ENCODE data around the gene C1QTNF3. TPM values are rescaled to one million over a fixed set of nuclear protein-coding genes. Genes with fewer than 3 reads are reported as not detected.
"Not testable (repeated sequence)": the region's sequence is repeated elsewhere in the genome, so short reads cannot be mapped to it uniquely, and the experiment has no call there.

C1QTNF3 gene
- total RNA-seq, 1 donor from 2014 or later, result 34.8 TPM

DNA sequence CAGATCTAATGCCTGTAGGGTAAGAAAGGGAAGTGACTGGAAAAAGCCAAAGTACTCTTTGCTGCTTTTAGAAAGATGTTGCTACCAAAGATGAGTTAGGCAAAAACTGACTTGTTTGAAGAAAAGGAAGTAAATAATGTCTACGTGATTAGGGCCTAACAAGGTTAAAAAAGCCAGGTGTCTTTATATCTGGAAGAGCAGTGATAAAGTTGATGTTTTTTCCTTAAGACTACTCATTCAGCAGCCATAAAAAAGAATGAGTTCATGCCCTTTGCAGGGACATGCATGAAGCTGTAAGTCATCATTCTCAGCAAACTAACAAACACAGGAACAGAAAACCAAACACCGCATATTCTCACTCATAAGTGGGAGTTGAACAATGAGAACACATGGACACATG lies 21.7 kb downstream of the C1QTNF3 start:
- no peak for DNase-seq

DNA sequence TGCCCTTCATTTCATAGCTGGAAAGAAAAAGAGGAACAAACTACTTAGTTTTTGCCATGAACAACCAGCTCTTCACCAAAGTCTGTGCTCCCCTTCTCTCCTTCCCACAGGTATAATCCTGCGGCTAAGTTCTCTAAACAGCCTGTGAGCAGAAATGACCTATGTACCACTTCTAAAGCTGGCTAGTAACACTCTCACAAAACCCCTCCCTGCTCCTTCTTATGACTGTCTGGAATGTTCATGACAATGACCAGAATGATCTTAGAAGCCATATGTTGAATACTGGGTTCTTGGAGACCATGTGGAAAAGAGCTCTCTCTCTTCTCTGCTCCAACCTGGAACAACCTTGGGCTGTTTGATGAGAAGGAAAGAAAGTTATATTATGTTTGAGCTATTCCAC lies 22.3 kb downstream of the C1QTNF3 start:
- no peak for DNase-seq

GRCh38 chr5:34017254-34017653 lies 25.8 kb downstream of the C1QTNF3 start:
- no peak for DNase-seq

DNA sequence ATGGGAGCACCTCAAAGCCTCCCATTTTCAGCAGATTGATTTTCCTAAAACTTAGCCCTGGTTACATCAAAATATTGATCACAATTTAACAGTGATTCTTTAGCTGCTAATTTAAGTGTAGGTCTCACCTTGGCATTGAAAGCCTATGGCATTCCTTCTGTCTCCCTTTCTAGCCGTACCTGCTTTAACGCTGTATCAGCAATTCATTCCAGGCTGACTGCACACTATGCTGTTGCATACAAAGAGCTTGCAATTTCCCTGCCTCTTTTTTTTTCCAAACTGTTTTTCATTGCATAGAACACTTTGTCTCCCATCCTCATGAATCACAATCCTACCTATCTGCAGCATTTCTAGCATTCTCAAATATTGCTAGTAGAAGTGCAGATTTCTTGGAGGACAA lies 26.3 kb downstream of the C1QTNF3 start:
- DNase-seq, result no peak

GRCh38 chr5:34016222-34016621 lies 26.8 kb downstream of the C1QTNF3 start:
- DNase-seq, result no peak

DNA sequence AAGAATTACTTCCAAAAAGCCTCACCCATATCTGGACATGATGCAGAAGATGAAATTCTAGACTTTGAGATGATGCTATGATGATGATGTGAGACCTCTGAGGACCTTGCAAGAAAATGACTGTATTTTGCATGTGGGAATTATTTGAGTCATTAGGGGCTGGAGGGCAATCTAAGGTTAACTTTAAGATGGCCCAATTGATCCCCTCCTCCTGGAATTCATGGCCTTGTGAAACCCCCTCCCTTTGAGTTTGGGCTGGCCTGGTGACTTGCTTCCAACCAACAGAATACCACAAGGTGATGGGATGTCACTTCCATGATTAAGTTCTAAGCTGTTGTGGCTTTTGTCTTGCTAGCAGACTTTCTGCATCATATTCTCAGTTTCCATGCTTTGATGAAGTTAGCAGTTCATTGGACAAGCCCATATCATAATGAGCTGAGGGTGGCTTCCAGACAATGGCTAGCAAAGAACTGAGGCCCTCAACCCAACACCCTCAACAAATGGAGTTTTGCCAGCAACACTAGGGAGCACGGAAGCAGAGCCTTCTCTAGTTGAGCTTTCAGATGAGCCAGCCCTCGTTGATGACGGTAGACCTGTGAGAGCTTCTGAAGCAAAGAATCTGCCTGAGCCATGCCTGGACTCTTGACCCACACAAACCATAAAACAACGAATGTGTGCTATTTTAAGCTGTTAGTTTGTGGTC lies 27.7 kb downstream of the C1QTNF3 start:
- DNase-seq, result no peak

GRCh38 chr5:34014626-34015025 lies 28.4 kb downstream of the C1QTNF3 start:
- no peak for DNase-seq

- no peak for DNase-seq
Measured at GRCh38 chr5:34013547-34013946, 29.5 kb downstream of the C1QTNF3 start.

DNA sequence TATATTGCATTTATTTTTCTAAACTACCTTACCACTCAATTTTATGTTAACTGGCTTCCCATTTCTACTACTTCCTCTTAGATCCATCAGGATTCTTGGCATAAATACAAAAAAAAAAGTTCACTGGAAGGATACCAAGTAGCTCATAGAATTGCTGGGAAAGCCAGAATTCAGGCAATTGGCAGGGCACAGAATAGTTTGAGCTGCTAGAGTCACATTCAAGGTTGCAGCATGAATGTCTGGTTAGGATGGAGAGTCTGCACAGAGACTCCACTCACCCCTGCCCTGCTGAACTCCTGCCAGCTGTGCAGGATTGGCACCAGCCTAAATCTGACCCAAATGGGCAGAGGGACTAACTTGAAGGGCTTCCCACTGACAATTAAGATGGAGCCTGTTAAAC lies 30.2 kb downstream of the C1QTNF3 start:
- DNase-seq, result peak; percentile 17

- DNase-seq, result no peak
Measured at GRCh38 chr5:34011536-34011935, 31.5 kb downstream of the C1QTNF3 start.

DNA sequence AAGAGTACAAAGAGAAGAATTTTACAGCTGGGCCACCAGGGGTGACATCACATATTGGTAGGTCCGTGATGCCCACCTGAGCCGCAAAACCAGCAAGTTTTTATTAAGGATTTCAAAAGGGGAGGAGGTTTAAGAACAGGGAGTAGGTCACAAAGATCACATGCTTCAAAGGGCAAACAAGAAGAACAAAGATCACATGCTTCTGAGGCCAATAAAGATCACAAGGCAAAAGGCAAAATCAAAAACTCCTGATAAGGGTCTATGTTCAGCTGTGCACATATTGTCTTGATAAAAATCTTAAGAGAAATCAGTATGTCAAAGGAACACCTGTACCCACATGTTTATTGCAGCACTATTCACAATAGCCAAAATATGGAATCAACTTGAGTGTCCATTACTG lies 32.9 kb downstream of the C1QTNF3 start:
- DNase-seq, result not testable (repeated sequence)

GRCh38 chr5:34009610-34010009 lies 33.4 kb downstream of the C1QTNF3 start:
- DNase-seq, result no peak

DNA sequence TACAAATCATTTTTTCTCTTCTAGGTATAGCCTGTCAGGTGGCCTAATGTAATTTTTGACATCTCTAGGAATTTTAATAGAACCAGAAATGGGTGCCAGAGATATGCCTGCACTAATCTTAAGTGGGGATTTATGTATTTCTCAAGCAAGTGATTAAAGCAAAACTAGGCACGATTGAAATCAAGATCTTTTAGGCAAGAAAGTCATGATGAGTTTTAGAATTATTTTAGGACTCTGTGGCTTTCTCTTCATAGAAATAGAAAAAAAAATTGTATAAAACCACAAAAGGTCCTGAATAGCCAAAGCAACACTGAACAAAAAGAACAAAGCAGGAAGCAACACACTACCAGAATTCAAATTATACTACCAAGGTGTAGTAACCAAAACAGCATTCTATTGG lies 34.2 kb downstream of the C1QTNF3 start:
- DNase-seq, result peak; percentile 42

DNA sequence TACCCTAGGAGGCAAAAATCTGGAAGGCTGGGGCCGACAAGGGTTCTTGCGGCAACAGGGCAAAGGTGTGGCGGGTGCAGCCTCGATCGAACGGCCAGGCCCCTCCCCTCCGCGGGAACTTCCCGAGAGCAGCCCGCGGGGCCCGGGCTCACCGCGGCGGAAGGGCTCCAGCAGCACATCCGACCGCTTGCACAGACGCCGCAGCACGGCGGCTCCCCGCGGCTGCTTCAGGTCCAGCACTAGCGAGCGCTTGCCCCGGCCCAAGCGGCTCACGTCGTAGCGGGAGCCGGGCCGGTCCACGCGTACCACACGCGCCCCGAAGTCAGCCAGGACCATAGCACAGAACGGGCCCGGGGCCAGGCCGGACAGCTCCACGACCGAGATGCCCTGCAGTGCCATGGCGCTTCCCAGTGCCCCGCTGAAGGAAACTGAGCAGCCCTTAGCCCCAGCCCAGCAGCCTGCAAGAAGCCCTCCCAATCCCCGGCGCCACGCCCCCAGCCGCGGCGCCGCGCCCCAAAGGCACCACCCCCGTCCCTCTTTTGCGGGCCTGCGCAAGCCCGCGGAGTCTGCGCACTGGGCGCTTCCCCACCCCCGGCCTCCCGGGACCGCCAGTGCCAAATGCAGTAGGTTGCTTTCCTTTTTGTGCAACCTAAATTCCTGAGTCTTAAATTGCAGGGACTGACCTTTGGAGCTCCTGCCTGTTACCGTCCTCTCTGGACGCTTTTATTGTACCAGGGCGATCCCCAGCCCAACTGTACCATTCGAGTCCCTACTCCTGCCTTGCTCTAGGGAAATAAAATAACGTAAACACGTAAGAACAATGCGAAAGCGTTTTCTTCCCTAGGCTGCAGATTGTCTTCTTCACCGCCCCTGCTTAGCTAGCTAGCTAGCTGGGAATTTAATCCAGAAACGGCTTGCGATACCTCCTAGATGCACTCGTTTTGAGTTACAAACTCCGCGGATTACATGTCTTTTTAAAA lies 35.1 kb downstream of the C1QTNF3 start, which contains the start of gene AMACR:
AMACR (minus strand) TSS at position 430 of the 980 bp plus-strand sequence; CDS start at position 399, 31 bp downstream.
- peak; percentile 97 for DNase-seq

DNA sequence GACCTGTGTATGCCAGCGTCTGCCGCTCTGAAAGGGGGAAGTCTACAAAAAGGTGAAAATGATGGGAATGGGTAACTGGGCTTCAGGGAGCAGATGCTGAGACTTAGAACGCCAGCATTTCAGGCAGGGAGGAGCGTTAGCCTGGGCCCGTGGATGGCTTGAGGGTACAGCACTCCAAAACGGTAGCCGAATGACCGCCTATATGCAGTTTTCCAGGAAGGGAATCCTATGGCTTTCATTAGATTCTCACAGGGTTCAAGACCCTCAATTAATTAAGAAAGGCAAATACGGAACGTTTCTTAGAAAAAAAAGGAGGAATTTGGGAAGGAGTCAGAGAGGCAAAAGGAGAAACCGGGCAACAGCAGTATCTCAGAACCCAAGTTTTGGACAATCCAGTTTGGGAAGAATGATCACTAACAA lies 35.8 kb downstream of the C1QTNF3 start:
- no peak for DNase-seq

DNA sequence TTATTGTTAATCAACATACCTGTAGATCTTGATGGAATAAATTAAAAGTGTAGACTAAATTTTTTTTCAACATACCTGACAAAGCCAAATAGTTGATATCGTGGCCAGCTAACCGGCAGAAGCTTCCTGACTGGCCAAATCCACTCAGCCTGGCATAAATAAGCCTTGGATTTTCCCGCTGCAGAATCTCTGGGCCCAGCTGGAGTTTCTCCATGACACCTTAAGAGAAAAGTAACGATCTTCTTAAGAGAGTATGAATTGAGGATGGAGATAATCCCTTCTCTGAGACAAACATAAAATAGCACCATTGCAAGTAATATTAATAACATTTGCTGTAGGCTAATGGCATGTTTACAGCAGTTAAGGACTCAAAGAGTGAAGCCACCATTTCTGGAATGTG lies 37.3 kb downstream of the C1QTNF3 start:
- no peak for DNase-seq

GRCh38 chr5:34005211-34005610 lies 37.8 kb downstream of the C1QTNF3 start:
- no peak for DNase-seq

GRCh38 chr5:34003941-34004340 lies 39.1 kb downstream of the C1QTNF3 start:
- DNase-seq, result no peak

DNA sequence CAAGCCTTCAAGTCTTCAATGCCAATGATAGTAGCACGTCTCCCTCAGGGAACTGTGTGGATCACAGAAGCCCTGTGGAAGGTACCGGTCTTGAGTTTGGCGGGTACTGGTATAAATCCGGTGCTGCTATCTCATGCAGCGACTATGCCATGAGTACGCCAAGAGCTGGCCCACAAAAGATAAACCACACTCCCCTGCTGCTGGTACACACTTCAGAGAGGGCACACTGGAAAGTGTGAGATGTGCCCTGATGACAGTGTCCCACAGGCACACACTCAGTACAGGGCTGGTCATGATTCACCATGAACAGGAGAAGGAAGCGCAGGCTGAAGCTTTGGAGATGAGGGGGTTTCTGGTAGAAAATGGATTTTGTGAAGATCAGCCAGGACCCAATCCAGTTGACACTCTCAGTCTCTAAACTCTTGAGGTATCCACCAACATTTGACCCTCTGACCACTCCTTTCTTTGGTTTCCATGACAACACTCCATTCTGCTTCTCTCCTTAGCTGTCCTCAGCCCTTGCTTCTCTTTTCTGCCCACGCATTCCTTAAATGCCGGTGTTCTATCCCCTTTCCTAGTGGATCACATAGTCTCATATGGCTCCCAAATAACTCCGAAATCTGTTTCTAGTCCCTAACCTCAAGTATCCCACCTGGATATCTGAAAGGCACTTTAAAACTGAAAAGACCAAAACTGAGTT lies 40.2 kb downstream of the C1QTNF3 start:
- no peak for DNase-seq

GRCh38 chr5:34001241-34001841 lies 41.7 kb downstream of the C1QTNF3 start:
- no peak for DNase-seq

GRCh38 chr5:33999978-34000377 lies 43.0 kb downstream of the C1QTNF3 start:
- DNase-seq, result no peak

DNA sequence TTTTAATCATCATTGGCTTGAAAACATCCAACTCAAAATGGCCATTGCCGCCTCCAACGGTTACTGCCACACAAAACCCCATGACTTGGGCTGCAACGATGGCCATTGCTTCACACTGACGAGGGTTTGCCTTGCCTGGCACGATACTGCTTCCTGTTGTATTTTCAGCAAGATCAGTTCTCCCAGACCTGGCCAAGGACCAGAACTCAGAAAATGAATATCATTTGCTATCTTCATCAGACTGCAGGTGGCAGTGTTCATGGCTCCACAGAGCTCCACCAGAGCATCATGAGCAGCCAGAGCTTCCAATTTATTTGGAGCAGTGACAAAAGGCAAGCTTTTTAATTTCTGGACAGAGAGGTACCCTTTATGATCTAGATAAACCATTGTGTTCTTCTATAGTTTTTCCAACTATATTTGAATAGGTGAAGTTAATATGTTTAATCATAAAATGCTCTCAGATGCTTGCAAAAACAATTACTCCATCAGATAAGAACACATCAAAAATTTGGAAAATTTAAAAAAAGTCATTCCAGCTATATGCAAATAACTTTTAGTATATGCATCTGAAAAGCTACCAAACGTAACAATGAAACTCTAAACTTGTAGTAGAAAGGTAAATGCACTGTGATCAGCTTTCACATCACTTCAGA lies 45.6 kb downstream of the C1QTNF3 start:
- peak; percentile 55 for DNase-seq

All from skin of body (tissue), 2 donors.